HG03025 (cell line): ENCODE data around the gene RABGAP1L.
A peak's percentile ranks its signal among the peaks of the same experiment; 100 is the strongest.
"Not testable (repeated sequence)": the region's sequence is repeated elsewhere in the genome, so short reads cannot be mapped to it uniquely, and the experiment has no call there.

Source experiments
- ATAC-seq: cut with Tn5 transposase; IDR thresholded peaks from one replicate; pipeline ENCODE4 v1.9.1; 2021; ENCODE audit warnings: mild to moderate bottlenecking, moderate library complexity; ENCODE audit not compliant: unreplicated experiment, low FRiP score

Gene RABGAP1L

GRCh38 chr1:174775621-174776020 is 616.3 kb downstream of the RABGAP1L start:
- no peak for ATAC-seq

- ATAC-seq = no peak
Observed at GRCh38 chr1:174777262-174777661, 617.9 kb downstream of the RABGAP1L start.

DNA sequence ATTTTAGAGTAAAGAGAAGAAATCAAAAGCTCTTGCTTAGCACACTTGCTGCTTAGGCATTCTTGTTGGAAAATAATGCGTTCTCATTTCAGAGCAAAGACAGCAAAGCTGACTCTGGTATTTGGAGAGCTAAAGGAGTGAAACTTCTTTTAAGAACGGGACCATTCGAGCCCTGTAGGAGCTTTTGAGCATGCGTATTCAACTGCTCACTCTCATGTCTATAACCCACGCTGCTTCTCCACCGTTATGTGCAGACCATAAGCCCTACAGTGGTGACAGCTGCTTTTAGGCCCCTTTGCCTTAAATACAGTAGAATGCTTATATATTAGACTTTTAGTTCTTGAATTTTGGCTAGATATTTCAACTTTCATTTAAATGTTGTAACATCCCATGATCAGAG is 626.2 kb downstream of the RABGAP1L start:
- no peak for ATAC-seq

- no peak for ATAC-seq
Observed at GRCh38 chr1:174786358-174786757, 627.0 kb downstream of the RABGAP1L start.

DNA sequence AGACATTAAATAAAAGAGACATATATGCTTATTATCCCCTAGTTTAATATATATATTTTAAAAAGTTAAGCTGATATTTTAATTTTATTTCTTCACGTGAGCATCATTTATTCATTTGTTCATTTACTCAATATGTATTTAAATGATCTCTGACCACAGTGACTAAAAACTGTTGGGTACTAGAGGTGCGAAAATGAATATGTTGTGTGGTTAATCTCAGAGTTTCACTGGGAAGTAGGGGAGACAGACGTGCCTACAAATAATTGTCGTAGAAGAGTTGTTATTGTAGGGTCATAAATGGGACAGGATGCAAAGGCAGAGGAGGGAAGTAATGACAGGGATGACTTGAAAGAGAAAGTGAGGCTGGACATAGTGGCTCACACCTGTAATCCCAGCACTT is 627.4 kb downstream of the RABGAP1L start:
- ATAC-seq = no peak

- no peak for ATAC-seq
Observed at GRCh38 chr1:174788981-174789380, 629.7 kb downstream of the RABGAP1L start.

- peak; percentile 63 for ATAC-seq
Observed at GRCh38 chr1:174789399-174789798, 630.1 kb downstream of the RABGAP1L start.

DNA sequence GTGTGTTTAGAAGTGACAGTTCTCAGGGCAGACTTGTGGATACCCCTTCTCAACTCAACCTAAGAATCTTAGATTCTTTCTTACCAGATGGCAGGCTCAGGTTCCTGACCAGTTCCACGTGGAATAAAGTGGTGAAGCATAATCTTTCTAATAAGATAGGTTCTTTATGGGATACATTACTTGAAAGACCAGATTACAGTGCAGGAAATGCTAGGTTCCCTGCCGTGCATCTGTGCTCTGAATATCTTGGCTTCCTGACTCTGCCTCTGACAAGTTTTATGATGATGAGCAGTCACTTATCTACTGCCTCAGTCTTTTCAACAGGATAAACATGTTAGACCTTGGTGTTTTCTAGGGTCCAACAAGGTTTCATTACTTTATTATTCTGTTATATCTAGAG is 632.5 kb downstream of the RABGAP1L start:
- ATAC-seq = no peak

DNA sequence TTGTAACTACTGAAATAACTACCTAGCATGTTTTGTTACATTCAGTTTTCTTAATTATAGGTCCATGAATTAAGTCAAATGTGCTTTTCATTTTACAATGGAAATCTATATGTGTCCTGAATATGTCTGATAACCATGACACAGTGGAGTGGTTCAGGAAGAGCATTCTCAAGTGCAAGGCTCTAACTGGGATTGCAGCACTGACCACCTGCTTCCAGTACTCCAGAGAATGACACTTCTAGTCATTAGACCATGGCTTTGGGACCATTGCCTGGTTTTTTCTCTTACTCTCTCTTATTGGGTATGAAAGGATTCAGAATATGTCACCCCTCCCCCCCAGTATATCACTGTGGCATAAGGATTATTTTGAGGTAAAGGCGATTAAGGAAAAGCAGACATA is 635.5 kb downstream of the RABGAP1L start:
- no peak for ATAC-seq

- no peak for ATAC-seq
Observed at GRCh38 chr1:174795806-174796205, 636.5 kb downstream of the RABGAP1L start.

DNA sequence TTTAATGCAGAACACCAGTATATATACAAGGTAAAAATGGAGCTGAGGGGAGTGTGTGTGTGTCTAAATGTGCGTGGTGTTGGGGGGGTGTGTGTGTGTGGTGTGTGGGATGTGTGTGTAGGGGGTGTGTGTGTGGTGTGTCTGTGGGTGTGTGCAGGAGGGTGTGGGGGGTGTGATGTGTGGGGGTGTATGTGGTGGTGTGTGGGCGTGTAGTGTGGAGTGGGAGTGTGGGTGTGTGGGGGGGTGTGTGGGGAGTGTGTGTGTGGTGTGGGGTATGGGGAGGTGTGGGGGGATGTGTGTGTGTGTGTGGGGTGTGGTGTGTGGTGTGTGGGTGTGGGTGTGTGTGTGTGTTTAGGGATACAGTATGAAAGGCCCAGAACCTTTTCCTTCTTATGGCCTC is 638.1 kb downstream of the RABGAP1L start:
- ATAC-seq = no peak

- no peak for ATAC-seq
Observed at GRCh38 chr1:174799136-174799479, 639.8 kb downstream of the RABGAP1L start.

DNA sequence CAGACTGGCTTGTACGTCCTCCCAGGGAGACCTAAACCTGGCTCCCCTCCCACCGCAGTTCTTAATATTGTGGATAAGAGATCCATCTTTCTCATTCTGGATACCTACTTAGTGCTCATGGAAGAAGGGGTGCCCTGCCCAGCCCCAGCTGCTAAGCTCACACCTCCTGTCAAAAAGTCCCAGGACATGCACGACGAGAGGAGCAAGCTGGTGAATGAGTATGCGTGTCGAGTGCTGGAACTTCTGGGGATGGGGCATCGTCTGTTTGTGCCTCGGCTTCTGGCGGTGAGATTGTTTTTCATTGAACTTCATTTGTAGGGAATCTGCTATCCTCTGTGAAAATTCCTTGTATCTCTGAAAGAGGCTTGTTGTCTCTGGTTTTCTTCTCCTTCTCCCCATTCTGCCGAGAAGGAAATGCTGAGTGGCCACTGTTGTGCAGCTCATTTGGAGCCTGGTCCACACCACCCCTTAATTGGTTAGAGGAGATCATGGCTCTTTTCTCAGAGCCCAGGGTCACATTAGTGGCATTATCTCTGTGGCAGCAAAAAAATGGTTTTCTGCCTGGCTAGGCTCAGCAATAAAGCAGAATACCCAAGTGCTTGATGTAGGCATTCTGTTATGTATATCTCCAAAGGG is 641.0 kb downstream of the RABGAP1L start:
- no peak for ATAC-seq

DNA sequence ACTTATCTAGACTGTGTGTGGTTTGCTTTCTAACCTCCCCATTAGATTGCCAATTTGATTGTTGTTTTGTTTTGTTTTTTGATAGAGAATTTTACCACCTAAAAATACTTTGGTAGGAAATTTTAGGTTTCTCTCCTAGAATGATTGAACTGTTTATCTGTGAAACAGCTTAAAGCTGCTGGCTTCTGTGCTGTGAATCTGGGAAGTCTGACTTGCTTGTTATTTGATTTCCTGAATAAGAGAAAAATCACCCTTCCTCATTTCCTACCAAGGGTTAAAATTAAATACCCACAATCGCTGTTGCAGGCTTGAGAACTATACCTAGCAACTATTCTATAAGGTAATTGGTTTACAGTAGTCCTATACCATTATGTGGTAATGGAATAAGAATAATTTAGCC is 641.6 kb downstream of the RABGAP1L start:
- no peak for ATAC-seq

GRCh38 chr1:174809755-174810280 is 650.5 kb downstream of the RABGAP1L start:
- ATAC-seq = no peak

DNA sequence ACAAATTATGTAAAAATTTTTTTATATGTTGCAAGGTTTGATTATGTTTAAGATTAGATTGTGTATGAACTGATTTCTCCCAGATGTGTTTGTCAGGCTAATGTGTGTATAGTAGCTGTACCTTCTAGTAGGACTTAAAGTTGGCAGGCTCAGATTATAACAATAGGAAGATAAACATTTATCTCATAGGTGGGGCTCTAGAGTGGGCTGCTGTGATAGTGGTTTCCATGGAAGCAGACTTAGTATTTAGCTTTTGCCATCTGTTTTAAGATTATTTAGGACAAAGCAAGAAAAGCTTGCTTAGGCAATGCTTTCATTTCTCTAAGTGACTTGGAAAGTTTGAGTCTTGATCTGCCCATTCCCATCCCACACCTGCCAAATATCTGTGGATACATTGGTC is 652.7 kb downstream of the RABGAP1L start:
- ATAC-seq = no peak

GRCh38 chr1:174812656-174813055 is 653.3 kb downstream of the RABGAP1L start:
- ATAC-seq = no peak

DNA sequence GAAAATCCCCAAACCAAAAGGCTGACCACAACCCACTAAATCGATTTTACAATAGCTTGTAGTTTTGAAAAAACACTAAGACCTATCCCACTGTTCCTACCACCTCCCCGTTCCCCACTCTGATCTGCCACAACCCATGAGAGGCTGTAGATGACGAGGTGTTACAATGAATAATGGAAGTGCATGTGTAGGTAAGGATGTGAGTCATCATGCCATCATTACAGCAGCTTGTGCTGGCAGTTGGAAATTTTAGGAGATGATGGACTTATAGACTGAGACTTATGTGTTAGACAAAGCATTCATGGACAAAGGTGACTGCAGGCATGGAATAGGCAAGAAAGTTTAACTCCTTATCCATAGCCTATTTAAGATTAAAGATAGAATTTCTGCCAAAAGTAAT is 655.7 kb downstream of the RABGAP1L start:
- no peak for ATAC-seq

- ATAC-seq = no peak
Observed at GRCh38 chr1:174815474-174815908, 656.2 kb downstream of the RABGAP1L start.

GRCh38 chr1:174816621-174817020 is 657.3 kb downstream of the RABGAP1L start:
- ATAC-seq = not testable (repeated sequence)

DNA sequence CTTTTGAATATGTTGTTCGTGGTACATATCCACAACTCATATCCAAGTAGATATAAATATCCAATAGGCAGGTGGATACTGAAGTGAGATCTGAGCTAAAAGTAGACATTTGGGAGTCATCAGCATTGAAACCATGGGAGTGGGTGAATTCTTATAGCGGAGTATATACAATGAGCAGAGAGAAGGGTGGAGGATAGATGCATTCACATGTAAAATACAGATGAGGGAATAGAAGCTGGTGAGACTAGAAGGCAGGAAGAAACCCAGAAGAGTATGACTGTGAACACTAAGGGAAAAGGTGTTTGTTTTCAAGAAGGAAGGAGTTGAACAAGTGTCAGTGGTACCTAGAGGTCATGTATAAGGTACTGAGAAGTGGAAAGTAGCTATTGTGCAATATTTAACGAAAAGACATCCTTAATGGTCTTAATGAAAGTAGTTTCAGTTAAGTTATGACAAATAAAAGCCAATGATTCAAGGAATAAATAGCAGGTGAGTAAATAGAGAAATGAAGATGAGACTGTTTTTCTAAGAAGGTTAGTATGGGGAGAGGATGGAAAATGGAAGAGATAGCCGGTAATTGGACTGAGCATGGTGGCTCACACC is 658.8 kb downstream of the RABGAP1L start:
- ATAC-seq = no peak

- no peak for ATAC-seq
Observed at GRCh38 chr1:174818951-174819350, 659.6 kb downstream of the RABGAP1L start.
